ELR (cell line): ENCODE data around the gene TLX2.

Experiments
- DNase-seq: peaks from one replicate; pipeline ENCODE4 v3.0.0-alpha.2; 2015; ENCODE audit warnings: low read depth

TLX2 gene

GRCh38 chr2:74511104-74511989, 2.9 kb upstream of the TLX2 start:
- DNase-seq = peak; percentile 40

- no peak for DNase-seq
Observed at GRCh38 chr2:74512744-74513604, 1.3 kb upstream of the TLX2 start.

GRCh38 chr2:74513605-74514367, 464 bp upstream of the TLX2 start:
- DNase-seq = no peak

GRCh38 chr2:74515271-74515980, 1.2 kb downstream of the TLX2 start:
- DNase-seq = no peak

- DNase-seq = no peak
Observed at GRCh38 chr2:74515981-74516633, 1.9 kb downstream of the TLX2 start.

- no peak for DNase-seq
Observed at GRCh38 chr2:74516650-74517049, 2.4 kb downstream of the TLX2 start.

- no peak for DNase-seq
Observed at GRCh38 chr2:74522516-74522915, 8.3 kb downstream of the TLX2 start.

GRCh38 chr2:74524005-74524404, 9.8 kb downstream of the TLX2 start:
- DNase-seq = no peak

GRCh38 chr2:74524955-74525716, 10.9 kb downstream of the TLX2 start:
- DNase-seq = no peak

GRCh38 chr2:74525717-74526648, 11.7 kb downstream of the TLX2 start, which contains the start of gene DQX1:
Gene DQX1 (minus strand): TSS chr2:74526231. CDS start chr2:74525729, 502 bp downstream.
- peak; percentile 64 for DNase-seq

GRCh38 chr2:74526649-74527230, 12.5 kb downstream of the TLX2 start:
- DNase-seq = no peak

GRCh38 chr2:74527741-74528140, 13.5 kb downstream of the TLX2 start:
- DNase-seq = no peak

GRCh38 chr2:74528600-74529356, 14.5 kb downstream of the TLX2 start:
- DNase-seq = peak; percentile 69

- peak; percentile 100 for DNase-seq
Observed at GRCh38 chr2:74529357-74530238, 15.3 kb downstream of the TLX2 start, which contains the start of the genes AUP1 and HTRA2. Gene AUP1 (minus strand): TSS chr2:74529706. CDS start chr2:74529629, 77 bp downstream. Gene HTRA2 (plus strand): TSS chr2:74529933. CDS start chr2:74530007, 74 bp downstream.

- DNase-seq = peak; percentile 66
Observed at GRCh38 chr2:74530239-74531187, 16.3 kb downstream of the TLX2 start.
